HG03159 (cell line): Measurements from ENCODE around the gene GPR132.
A peak's percentile ranks its signal among the peaks of the same experiment; 100 is the strongest.
"Not testable (repeated sequence)": the region's sequence is repeated elsewhere in the genome, so short reads cannot be mapped to it uniquely, and the experiment has no call there.

Source experiments
- ATAC-seq: cut with Tn5 transposase; IDR thresholded peaks from one replicate; pipeline ENCODE4 v1.9.1; 2021; ENCODE audit warnings: mild to moderate bottlenecking, moderate library complexity; ENCODE audit not compliant: unreplicated experiment

The GPR132 gene

DNA sequence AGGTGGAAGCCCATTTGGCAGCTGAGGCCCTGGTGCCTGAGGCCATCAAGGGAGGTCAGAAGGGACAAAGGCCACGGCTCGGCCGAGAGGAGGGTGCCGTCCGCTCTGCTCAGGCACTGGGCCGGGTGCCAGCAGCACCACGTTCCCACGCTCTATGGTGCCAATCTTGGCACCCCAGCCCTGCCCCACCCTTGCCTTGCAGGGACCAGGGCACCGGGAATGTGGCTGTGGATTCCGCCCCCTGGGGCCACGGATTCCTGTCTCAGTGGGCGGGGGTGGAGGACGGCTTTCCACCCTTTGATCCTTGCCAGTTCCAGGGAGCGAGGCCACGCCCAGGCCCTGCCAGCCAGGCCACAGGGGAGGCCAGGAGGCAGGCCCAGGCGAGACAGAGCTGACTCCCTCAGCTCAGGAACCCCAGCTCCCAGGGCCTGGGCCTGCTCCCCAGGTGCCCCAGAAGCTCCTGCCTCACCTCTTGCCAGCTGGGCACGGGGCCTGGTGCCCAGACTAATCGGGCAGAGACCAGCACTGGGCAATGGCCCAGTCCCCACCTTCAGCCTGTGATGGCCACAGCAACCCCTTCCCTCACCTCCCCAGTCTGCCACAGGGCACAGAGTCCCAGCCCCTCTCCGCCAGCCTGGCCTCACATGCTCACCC is 26.4 kb upstream of the GPR132 start:
- ATAC-seq, result no peak

DNA sequence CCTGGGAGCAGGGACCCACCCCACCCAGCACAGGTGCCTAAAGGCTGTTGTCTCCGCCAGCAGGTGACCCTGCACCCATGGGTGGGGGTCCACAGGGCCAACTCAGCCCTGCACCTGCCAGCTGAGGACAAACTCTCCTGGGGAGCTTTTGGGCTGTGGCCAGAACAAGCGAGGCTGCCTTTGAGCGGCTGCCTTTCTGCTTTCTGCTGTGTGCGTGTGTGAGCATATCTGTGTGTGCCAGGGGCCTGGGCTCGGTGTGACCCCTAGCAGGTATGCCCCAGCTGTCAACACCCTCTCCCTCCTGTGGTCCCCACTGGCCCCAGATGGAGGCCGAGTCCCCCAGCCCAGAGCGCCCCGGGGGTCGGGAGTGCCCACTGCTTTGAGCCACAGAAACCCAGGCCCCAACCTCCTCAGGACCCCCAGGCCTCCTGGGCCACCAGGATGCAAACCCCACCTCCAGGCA is 25.9 kb upstream of the GPR132 start:
- no peak for ATAC-seq

DNA sequence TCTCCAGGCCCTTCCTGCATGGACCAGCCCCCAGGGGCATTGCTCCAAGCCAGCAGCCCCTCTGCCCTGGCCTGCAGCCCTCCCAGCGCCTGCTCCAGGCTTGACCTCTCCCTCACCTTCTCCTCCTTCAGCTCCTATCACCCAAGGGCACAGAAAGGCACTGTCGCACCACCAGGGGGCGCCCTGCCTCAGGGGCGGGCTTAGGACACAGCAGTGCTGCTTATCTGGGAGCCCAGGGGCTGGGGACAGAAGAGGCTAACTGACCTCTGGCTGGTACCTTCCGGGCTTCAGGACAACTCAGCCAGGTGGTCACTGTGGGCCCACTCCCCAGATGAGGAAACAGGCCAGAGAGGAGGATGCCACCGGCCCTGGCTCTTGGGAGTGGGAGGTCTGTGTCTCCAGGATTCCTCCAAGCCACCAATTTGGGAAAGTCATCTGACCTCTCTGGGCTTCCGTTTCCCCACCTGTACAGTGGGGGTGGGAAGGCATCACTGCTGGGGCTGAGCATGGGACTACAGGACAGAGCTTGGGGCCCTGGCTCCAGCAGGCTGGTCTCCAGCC is 25.3 kb upstream of the GPR132 start:
- no peak for ATAC-seq

DNA sequence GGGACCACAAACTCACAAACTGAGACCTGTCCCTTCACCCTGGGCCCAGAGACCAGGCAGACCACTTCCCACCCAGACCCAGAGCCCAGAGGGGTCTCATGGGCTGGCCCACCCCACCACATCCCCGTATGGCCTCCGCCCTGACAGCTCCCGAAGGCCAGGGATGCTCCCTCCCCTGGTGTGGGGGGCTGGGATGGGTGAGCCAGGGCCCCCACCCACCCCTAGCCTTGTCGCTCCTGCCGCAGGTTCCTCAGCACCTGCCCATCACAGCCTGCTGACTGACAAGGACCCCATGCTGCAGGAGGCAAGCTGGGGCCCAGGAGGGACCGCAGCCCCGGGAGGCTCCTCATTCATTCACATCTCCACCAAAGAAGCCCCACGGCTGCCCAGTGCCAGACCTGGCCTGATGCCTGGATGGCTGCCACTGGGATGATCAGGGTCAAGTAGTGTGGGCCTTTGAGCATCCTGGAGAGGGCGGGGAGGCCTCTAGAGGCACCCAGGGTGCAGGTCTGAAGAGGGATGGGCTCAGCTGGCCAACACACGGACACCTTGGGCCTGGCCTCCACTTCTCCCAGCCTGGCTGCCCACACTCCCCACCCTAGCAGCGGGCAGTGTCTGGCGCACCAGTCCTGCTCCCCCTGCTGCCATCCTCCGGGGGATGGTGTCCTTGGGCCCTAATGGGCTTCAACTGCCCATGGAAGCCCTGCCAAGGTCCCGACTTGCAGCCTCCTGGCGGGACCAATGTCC is 24.7 kb upstream of the GPR132 start:
- ATAC-seq, result no peak

DNA sequence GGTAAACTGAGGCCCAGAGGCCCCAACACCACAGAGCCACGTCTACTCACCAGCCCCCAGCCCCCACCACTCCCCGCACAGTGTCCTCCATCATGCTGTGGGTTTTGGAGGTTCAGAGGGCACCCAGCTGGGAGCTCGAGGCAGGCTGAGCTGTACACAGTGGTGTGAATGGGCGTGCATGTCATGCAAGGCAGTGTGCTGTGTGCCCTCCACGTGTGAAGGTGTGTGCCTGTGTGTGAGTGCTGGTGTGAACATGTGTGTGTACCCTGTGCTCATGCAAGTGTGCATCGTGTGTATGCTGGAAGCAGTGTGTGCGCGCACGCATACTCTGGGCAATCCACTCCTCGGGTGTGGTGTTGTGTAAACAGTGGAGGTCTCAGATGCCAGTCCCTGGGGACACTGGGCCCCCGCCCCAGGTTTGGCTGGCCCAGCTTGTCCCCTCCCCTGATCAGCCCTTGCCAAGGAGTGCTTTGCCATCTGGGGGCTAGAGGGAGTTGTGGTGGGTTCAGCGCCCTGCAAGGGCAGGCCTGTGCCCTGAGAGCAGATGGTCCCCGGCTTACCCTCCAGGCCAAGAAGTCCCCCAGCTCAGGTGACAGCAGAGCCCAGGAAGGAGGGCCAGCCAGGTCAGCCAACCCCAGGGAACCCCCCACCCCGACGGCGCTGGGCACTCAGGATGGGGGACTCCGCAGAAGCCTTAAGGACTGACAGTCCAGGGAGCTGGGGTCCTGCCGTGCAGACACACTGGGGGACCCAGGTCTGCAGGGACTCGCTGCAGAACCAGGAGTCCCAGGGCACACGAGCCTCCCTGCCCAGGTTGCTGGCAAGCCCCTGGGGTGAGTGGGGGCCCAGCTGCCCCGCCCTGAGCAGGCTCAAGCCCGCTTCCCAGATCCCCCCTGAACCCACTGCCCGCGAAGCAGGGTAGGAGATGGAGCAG is 23.8 kb upstream of the GPR132 start:
- ATAC-seq, result no peak

DNA sequence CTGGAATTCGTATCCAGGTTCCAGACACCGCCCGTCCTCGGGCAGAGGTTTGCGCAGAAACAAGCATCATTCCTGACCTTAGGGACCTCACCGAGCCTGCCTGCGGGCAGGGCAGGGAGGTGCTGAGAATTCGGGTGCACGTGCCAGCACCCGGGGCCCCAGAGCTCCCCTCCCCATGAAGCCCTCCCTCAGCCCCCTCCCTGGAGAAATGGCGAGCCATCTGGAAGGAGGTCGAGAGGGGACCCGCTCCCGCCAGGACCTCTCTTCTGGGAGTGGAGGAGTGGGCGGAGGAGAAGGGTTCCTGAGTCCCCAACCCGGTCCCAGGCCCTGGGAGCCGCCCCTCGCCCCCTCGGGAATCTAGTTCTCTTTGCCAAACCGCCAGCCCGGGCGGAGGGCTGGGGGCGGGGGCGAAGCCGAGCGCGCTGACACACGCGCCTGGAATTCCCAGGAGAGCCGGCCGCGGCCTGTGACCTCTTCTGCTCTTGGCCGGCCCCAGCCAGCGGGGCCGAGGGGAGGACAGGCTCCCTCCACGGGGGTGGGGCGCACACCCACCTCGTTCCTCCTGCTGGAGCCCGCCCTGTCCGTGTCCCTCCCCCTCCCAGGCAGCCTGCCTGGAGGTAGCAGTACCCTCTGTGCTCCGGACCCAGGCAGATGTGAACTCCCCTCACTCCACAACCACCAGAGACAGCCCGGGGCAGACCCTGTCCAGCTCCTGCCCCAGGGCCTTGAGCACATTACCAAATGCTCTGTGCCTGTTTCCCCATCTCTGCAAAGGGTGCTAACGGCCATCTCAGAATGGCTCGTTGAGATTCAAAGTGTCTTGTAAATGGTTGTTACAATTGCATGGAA is 23.0 kb upstream of the GPR132 start:
- no peak for ATAC-seq

GRCh38 chr14:105087308-105087962 is 22.2 kb upstream of the GPR132 start:
- no peak for ATAC-seq

DNA sequence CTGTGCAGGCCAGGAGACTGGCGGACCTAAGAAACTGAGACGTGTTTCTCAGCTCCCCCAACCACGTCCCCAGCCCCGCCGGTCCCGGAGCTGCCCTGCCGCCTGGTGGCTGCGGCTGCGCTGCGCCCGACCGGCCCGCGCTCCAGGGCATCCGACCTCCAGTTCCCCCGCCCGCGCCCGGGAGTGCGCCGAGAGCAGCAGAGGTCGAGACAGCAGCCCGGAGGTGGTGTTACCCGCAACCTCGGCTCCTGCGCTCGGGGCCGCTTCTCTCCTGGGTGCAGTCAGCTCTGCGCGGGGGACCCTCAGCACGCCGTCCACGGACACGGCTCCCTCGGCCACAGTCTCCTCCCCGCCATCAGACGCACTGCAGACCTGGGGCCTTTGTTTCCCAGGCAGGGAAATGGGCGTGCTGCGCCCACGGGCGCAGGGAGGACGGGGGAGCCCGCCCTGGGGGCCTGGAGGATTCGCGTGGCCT is 21.6 kb upstream of the GPR132 start:
- ATAC-seq, result peak; percentile 65

- no peak for ATAC-seq
Measured at GRCh38 chr14:105085766-105086165, 20.5 kb upstream of the GPR132 start.

GRCh38 chr14:105084741-105085571 is 19.7 kb upstream of the GPR132 start:
- ATAC-seq, result no peak

GRCh38 chr14:105083926-105084685 is 18.9 kb upstream of the GPR132 start:
- ATAC-seq, result no peak

- no peak for ATAC-seq
Measured at GRCh38 chr14:105082703-105083102, 17.5 kb upstream of the GPR132 start.

- ATAC-seq, result not testable (repeated sequence)
Measured at GRCh38 chr14:105081473-105081872, 16.2 kb upstream of the GPR132 start.

GRCh38 chr14:105080161-105080560 is 14.9 kb upstream of the GPR132 start:
- no peak for ATAC-seq

DNA sequence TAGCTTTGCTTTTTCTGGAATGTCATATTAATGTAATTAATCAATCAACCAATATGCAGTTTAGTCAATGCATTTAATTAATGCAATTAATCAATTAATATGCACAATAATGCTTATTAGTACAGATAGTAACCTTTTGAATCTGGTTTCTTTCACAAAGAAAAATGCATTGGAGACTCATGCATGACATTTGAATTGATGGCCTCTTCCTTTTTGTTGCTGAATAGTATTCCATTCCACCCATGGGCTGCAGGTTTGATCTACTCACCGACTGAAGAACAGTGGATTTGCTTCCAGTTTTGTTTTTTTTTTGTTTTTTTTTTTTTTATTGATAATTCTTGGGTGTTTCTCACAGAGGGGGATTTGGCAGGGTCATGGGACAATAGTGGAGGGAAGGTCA is 13.1 kb upstream of the GPR132 start:
- ATAC-seq, result no peak

GRCh38 chr14:105077649-105077995 is 12.4 kb upstream of the GPR132 start:
- ATAC-seq, result no peak

GRCh38 chr14:105076805-105077648 is 11.8 kb upstream of the GPR132 start:
- ATAC-seq, result no peak
